WERI-Rb-1 (cell line): ENCODE measurements around the gene MIPEP.

Experiments used
- DNase-seq: peaks from one replicate; pipeline ENCODE4 v3.0.0-alpha.2; 2020
- H3K27ac ChIP-seq: fragments of 250-450 bp; sonication (Bioruptor Pico); 2 replicates; pipeline ENCODE4 v1.5.1; 2020; ENCODE audit warnings: mild to moderate bottlenecking, moderate library complexity
- H3K27me3 ChIP-seq: fragments of 250-450 bp; sonication (Bioruptor Pico); 2 replicates; pipeline ENCODE4 v1.5.1; 2021; ENCODE audit warnings: mild to moderate bottlenecking, low read depth, moderate library complexity; ENCODE audit not compliant: insufficient read depth, severe bottlenecking
- H3K36me3 ChIP-seq: fragments of 250-450 bp; sonication (Bioruptor Pico); 2 replicates; pipeline ENCODE4 v1.5.1; 2020; ENCODE audit warnings: mild to moderate bottlenecking, moderate library complexity
- H3K4me3 ChIP-seq: 2 replicates; pipeline ENCODE4 v1.5.1; 2011; ENCODE audit warnings: low read depth, mild to moderate bottlenecking, control low read depth, low read length
- H3K9me3 ChIP-seq: fragments of 250-450 bp; sonication (Bioruptor Pico); 2 replicates; pipeline ENCODE4 v1.5.1; 2021; ENCODE audit warnings: mild to moderate bottlenecking, moderate library complexity; ENCODE audit not compliant: severe bottlenecking
- CTCF ChIP-seq: IDR thresholded peaks from 2 replicates; pipeline ENCODE4 v1.5.1; 2011; ENCODE audit warnings: low read depth, mild to moderate bottlenecking, control low read depth, inconsistent platforms, low read length

The MIPEP gene

GRCh38 chr13:23805821-23806220 is 83.4 kb downstream of the MIPEP start:
- no peaks in the 10 kb centered on the region for H3K27me3 ChIP-seq
- no peak overlapping the region for H3K4me3 ChIP-seq
- H3K9me3 ChIP-seq, result no peaks in the 10 kb centered on the region
- no peak for TF ChIP-seq CTCF
- H3K27ac ChIP-seq, result no peak overlapping the region
- no peak for DNase-seq
- no peaks in the 10 kb centered on the region; the same call in 1 of the 2 replicates for H3K36me3 ChIP-seq

GRCh38 chr13:23805122-23805521 is 84.1 kb downstream of the MIPEP start:
- Histone ChIP-seq H3K4me3 (no peak overlapping the region), H3K36me3 (no peaks in the 10 kb centered on the region; the same call in 1 of the 2 replicates), H3K27me3 (no peaks in the 10 kb centered on the region), H3K9me3 (no peaks in the 10 kb centered on the region), H3K27ac (no peak overlapping the region)
- TF ChIP-seq CTCF, result no peak
- DNase-seq, result no peak

GRCh38 chr13:23804166-23804565 is 85.0 kb downstream of the MIPEP start:
- H3K27ac ChIP-seq, result no peak overlapping the region
- DNase-seq, result no peak
- TF ChIP-seq CTCF, result no peak
- no peak overlapping the region for H3K4me3 ChIP-seq
- no peaks in the 10 kb centered on the region for H3K9me3 ChIP-seq
- H3K36me3 ChIP-seq, result no peaks in the 10 kb centered on the region; the same call in 1 of the 2 replicates
- H3K27me3 ChIP-seq, result no peaks in the 10 kb centered on the region

GRCh38 chr13:23801141-23801540 is 88.1 kb downstream of the MIPEP start:
- Histone ChIP-seq H3K36me3 (peaks cover 3% of the 10 kb centered on the region; the same call in 1 of the 2 replicates), H3K9me3 (no peaks in the 10 kb centered on the region), H3K27ac (no peak overlapping the region)

GRCh38 chr13:23799945-23800344 is 89.3 kb downstream of the MIPEP start:
- H3K27ac ChIP-seq, result no peak overlapping the region
- H3K27me3 ChIP-seq, result no peaks in the 10 kb centered on the region
- H3K9me3 ChIP-seq, result no peaks in the 10 kb centered on the region
- no peak for DNase-seq
- 0 out of 2 replicates have a peak, but pooled peaks cover 3% of the 10 kb centered on the region for H3K36me3 ChIP-seq
- no peak overlapping the region for H3K4me3 ChIP-seq
- TF ChIP-seq CTCF, result no peak

More at GRCh38 chr13:23801141-23801540, 88.1 kb downstream of the MIPEP start:
- no peak for DNase-seq
- TF ChIP-seq CTCF, result no peak
- H3K27me3 ChIP-seq, result no peaks in the 10 kb centered on the region
- no peak overlapping the region for H3K4me3 ChIP-seq

- DNase-seq, result no peak
- Histone ChIP-seq H3K27me3 (no peaks in the 10 kb centered on the region), H3K36me3 (0 out of 2 replicates have a peak, but pooled peaks cover 3% of the 10 kb centered on the region), H3K9me3 (no peaks in the 10 kb centered on the region), H3K4me3 (no peak overlapping the region), H3K27ac (no peak overlapping the region)
- no peak for TF ChIP-seq CTCF
Measured at GRCh38 chr13:23797276-23797903, 91.8 kb downstream of the MIPEP start.
